GM19238 (cell line): ENCODE measurements around the gene COQ8B.
"Not testable (repeated sequence)": the region's sequence is repeated elsewhere in the genome, so short reads cannot be mapped to it uniquely, and the experiment has no call there.

ENCODE experiments used
- DNase-seq: peaks from one replicate; pipeline ENCODE4 v3.0.0; 2011; ENCODE audit warnings: low spot score; ENCODE audit not compliant: insufficient read length

Gene COQ8B

DNA sequence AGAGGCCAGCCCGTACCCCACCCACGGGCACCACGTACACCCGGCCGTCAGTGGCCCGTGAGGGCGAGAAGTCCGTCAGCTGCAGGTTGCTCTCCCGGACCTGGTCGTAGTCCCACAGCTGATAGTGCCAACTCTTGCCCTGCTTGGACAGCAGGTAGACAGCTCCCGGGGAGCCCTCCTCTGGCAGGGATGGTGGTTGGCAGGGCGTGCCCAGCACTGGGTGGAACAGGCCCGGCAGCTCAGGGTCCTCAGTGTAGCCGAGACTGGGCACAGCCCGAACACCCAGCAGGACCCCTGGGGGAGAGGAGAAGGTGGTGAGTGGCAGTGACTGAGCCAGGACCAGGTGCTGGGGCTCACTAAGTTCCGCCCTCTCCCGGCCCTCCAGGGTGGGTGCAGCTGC, 25.8 kb upstream of the COQ8B start:
- DNase-seq = no peak

DNA sequence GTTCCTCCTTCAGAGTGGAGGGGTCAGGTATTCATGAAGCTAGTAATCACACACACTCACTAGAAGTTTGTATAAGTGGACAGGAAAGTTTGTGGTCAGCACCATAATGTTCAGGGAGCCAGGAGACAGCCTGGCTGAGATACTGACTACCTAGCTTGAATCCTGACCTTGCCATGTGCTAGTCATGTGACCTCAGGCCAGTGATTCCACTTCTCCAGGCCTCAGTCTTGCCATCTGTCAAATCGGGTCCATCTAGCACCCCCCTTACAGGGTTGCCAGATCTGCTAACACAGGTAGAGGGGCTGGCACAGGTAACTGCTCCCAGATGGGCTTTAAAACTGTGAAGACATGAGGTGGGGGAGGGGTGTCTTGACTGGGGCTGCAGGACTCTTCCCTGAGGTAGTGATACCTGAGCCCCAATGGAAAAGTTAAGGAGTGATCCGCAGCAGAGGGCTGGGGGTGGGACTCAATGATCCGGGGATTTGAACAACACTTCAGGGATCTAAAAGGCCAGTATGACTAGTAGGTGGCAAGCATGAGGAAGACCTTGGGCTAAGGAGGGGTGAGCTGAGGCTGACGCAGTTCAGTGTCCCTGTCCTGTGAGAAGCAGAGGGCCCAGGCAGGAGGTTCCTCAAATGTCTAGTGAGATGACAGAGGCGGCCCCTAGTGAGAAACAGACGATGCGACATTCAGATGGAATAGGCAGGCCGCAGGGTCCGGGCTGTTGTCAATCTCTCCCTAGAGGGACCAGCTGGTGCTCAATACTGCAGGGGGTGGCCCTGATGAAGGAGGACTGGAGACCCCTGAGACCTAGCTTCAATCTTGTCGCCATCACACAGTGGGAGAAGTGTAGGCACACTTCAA, 25.1 kb upstream of the COQ8B start:
- no peak for DNase-seq

DNA sequence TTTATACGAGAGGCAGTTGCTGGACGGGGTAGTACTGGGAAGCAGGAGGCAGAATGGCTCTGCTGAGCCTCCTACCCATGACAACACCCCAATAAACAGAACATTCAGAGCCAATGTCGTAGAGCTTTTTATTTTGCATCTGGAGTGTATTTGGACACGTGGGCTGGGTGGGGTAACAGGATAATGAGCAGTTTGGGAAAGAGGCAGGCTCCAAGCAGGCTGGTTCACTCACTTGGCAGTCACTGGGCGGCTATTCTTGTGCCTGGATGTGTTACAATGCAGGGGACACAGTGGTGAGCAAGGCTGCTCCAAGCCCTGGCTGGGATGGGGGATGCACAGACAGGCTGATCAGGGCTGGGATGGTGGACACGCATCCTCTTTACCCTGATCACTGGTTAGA, 24.1 kb upstream of the COQ8B start:
- DNase-seq = no peak

DNA sequence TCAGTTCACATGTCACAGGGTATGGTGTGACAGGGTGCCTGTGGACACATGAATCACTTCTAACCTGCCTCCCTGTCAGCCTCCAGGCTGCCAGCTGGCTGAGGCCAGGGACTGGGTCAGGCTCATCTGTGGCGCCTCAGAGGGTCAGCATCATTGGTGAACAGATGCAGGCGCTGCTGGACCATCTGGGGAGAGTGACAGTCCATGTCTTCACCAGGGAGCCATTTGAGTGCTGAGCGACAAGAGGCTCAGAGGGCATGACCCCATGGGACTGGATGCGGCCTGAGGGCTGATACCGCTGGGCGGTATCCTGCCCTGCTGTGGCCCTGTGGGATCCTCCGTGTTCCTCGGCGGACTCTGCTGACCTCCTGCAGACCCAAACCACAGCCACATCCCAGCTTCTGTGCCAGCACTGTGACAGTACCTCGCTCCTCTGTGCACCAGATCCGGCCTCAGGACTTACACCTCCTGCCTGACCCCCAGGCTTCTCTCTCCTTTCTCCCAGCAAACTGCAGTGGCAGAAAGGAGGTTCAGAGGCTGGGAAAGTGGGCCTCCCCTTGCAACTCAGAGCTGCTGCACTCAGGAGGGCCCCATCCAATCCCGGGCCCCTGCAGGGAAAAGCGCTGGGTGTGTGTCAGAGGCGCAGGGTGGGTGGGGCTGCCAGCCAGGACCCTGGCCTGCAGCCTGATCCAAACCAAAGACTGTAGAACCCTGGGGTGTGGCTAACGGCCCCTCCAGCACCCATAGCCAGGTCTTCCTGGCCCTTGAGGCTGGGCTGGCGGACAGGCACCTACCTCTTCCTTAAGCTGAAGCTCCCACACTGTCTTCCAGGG, 23.4 kb upstream of the COQ8B start:
- no peak for DNase-seq

DNA sequence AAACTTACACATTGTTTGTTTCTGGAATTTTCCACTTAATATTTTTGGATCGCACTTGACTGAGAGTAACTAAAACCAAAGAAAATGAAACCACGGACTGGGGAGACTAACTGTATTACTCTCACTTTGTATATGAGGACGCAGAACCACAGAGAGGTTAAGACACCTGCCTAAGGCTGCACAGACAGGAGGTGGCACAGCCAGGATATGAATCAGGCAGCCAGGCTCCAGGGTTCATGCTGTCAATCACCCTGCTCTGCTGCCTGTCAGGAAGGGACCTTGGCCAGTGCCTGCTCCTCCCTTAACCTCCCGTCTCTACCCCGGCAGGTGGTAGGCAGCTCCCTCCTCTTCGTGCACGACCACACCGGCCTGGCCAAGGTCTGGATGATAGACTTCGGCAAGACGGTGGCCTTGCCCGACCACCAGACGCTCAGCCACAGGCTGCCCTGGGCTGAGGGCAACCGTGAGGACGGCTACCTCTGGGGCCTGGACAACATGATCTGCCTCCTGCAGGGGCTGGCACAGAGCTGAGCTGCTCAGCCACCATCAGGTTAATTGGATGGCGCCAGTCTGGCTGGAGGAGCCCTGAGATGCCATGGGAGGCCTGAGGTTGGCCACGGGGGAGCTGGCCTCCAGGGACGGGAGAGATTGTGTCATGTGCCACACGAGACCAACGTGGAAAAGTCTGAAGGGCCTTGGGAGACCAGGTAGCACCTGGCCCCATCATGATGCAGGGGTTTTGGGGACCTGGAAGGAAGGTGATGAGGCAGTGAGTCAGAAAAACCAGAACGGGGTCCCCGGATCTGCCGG, 22.5 kb upstream of the COQ8B start:
- no peak for DNase-seq

DNA sequence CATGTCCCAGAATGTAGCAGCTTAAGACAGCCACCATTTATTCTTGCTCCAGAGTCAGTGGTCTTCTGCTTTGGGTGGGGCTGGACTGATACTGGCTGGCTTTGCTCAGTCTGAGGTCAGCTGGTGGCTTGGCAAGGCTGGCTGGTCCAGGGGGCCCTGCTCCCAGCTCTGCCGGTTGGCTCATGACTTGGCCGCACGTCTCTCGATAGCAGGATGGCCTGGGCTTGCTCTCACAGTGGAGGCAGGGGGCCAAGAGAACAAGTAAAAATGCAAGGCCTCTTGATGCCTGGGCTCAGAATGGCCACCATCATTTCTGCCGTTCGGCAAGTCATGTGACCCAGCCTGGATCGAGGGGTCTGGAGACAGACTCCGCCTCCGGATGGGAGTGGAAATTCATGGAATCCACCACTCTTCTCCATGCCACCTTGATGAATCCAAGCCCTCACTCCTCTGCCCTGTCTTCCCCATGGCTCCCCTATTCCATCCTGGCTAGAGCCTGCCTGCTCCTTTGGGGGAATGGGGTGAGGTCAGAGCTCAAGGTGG, 20.5 kb upstream of the COQ8B start:
- no peak for DNase-seq

DNA sequence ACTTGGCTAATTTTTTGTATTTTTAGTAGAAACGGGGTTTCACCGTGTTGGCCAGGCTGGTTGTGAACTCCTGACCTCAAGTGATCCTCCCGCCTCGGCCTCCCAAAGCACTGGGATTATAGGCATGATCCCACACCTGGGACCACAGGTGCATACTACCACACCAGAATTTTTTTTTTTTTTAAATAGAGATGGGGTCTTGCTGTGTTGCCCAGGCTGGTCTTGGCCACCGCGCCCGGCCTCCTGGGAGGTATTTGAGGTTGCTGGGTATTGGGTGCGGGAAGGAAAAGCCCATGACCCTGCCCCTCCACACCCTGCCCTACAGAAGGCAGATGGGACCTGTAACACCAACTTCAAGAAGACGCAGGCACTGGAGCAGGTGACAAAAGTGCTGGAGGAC, 20.0 kb upstream of the COQ8B start:
- no peak for DNase-seq

DNA sequence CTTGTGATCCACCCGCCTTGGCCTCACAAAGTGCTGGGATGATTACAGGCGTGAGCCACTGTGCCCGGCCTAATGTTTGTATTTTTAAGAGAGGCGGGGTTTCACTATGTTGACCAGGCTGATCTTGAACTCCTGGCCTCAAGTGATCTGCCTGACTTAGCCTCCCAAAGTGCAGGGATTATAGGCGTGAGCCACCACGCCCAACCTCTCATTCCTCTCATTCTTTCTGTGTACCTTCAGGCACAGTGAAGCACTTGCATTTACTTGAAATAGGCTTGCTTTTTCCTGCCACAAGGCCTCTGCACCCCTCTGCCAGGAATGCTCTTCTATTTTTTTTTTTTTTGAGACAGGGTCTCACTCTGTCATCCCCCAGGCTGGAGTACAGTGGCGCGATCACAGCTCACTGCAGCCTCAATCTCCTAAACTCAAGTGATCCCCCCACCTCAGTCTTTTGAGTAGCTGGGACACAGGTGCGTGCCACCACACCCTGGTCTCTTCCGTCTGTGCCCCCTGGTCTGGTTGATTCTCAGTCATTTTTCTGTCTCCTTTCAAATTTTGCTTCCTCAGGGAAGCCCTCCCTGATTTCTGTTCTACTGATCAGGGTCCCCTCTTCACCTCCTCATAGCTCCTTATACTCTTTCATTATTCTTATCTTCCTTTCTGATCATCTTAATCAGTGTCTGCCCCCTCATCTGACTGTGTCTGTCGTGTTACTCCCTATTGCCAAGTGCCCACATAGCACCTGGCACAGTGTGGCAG, 18.5 kb upstream of the COQ8B start:
- DNase-seq = no peak

DNA sequence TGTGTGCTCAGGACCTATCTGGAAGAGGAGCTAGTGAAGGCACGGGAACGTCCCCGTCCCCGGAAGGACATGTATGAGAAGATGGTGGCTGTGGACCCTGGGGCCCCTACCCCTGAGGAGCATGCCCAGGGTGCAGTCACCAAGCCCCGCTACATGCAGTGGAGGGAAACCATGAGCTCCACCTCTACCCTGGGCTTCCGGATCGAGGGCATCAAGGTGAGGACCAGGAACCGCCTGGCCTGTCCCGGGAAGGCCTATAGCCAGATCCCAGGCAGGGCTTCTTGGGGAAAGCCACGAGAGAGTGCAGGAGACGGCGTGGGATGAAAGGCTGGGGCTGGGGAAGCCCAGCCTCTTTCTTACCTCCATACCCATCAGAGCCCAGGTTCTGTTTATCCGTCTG, 16.5 kb upstream of the COQ8B start:
- DNase-seq = no peak

DNA sequence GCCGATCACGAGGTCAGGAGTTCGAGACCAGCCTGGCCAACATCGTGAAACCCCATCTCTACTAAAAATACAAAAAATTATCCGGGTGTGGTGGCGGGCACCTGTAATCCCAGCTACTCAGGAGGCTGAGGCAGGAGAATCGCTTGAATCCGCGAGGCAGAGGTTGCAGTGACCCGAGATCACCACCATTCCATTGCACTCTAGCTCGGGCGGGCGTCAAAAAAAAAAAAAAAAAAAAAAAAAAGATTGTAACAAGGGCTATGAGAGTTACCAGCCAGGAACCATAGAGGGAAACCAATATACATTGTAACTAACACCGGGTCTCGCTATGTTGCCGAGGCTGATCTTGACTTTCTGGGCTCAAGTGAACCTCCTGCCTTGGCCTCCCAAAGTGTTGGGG, 15.6 kb upstream of the COQ8B start:
- DNase-seq = not testable (repeated sequence)

DNA sequence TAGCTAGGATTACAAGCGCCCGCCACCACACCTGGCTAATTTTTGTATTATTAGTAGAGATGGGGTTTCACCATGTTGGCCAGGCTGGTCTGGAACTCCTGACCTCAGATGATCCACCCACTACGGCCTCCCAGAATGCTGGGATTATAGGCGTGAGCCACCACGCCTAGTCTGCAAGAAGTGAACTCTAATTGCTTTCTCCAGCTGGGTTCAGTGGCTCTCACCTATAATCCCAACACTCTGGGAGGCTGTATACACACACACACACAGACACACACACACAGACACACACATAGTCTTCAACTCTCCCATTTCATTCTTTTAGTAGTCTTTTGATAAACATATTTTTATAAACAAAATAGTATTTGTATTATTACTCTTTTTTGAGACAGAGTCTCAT, 13.4 kb upstream of the COQ8B start:
- not testable (repeated sequence) for DNase-seq

DNA sequence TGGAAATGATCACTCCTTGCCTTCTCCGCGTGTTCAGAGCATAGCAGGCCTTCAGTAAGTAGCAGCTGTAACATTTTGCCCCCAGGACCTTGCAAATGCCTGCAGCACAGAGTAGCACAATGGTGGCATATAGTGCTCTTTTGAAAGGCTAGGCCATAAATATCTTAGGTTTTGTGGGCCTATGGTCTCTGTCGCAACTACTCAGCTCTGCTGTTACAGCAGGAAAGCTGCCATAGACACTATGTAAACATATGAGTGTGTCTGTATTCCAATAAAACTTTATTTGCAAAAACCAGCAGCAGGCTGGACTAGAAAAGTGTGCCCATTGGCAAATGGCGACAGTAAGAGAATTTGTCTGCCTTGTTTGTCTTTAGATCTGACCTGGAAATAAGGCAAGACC, 9.6 kb upstream of the COQ8B start:
- DNase-seq = no peak

DNA sequence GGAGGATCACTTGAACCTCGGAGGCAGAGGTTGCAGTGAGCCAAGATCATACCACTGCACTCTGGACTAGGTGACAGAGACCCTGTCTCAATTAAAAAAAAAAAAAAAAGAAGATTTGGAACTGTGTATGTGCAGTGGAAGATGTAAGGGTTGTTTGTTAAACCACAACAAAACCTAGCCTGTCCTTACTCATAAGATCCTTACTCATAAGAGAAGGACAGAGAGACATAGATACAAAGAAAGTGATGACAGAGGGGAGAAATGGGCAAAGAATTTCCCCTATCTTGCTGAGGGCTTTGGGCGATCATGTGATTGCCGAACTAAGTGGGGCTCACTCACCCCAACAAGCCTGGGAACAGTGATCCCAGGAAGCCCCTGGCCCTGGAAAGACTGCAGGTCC, 8.2 kb upstream of the COQ8B start:
- DNase-seq = no peak

DNA sequence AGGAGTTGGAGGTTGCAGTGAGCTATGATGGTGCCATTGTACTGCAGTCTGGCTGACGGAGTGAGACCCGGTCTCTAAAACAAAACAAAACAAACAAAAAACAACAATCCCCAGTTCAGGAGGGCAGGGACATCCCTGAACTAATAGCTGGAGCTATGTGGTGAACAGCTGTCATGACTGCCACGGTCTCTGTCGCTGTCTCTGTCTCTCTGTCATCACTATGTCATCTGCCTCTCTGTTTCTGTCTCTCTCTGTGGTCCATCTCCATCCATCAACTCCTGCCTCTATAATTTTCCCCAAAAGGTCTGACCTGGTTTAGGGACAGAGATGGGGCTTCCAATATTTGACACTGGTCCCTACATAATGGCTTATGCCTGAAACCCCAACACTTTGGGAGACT, 7.6 kb upstream of the COQ8B start:
- DNase-seq = no peak

DNA sequence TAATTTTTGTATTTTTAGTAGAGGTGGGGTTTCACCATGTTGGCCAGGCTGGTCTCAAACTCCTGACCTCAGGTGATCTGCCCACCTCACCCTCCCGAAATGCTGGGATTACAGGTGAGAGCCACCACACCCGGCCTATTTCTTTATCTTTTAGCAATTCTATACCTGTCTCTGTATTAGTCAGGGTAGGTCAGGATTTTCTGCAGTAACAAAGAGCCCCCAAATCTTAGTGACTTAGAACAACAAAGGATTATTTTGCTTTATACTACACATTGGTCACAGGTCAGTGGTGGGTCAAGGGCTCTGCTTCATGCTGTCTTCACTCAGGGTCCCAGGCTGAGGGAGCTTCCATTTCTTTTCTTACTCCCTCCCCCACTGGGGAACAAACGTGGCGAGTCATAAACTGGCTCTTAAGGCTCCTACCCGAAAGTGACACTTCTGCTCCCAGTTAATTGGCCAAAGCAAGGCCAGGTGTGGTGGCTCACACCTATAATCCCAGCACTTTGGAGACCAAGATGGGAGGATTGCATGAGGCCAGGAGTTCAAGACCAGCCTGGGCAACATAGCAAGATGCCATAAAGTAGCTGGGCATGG, 7.1 kb upstream of the COQ8B start:
- DNase-seq = no peak

DNA sequence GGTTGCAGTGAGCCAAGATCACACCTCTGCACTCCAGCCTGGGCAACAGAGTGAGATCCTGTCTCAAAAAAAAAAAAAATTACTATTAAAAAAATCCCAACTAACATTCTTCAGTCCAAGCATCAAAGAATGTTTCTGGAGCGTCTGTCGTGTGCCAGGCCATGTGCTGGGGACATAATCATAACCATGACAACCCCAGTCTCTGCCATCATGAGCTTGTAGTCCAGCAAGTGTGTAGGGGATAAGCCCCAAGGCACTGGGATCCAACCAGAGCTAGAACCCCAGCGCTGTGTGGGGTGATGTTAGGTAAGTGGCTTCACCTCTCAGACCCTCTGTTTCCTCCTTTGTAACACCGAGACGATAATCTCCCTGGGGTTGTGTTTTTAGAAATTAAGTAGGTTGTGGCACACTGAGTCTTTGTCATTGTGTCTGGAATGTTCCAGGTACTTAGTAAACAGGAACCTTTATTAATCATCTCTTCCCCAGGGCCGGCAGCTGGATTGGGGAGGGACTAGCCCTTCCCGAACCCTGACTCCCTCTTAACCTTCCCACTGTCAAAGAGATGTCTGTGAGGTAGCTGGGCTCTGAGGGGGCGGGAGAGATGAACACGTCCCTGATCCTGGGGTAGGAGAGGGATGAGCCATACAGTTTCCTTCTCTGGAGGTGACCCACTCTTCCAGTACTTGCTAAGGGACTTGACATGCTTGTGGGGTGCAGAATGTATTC, 5.4 kb upstream of the COQ8B start:
- DNase-seq = no peak

DNA sequence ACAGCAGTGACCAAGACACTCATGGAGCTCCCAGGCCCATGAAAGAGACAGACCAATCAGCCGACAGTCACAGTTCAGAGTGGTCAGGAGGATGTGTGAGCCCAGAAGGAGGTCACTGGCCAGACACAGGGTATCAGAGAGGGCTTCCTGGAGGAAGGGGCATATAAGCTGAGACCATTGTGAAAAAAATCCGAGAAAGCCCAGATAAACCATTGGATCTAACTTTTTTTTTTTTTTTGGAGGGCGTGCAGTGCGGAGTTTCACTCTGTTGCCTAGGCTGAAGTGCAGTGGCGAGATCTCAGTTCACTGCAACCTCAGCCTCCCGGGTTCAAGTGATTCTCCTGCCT, 4.4 kb upstream of the COQ8B start:
- DNase-seq = no peak

DNA sequence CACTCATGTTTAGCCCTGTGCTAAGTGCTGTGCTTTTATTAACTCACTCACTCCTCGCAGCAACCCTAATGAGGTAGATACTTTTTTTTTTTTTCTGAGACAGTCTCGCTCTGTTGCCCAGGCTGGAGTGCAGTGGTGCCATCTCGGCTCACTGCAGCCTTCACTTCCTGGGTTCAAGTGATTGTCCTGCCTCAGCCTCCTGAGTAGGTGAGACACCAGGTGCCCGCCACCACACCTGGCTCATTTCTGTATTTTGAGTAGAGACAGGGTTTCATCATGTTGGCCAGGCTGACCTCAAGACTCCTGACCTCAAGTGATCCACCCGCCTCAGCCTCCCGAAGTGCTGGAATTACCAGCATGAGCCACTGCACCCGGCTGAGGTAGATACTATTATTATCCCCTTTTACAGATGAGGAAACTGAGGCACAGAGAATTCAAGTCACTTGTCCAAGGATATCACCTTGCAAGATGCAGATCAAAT, 2.8 kb upstream of the COQ8B start:
- no peak for DNase-seq

DNA sequence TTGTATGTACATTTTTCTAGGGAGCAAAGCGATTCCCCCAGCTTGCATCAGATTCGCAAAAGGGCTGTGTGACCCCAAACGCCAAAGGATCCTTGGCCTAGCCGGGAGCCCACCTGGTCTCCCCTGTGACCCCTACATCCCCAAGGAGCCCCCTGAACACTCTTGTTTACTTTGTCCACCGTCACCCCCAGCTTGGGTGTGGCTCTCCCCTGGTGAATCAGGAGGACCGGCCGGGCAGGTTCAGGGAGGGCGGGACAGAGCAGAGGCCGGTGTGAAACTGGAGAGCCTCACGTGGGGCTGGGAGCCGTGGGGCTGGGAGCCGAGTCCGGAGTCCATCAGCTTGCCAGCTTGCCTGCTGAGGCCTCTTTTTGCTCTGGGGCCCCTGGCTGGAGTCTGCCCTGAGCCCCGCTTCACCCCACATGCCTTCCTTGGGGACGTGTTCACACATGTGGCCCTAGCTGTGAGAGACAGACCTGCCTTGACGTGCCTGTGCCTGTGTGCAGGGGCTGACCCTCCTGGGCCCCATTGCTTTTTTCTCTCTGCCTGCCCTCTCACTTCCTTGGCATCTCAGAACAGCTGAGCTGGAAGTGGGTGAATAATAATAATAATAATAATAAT, 2.2 kb upstream of the COQ8B start:
- DNase-seq = no peak
